ENCODE results near the gene FAM117B.
"Not testable (repeated sequence)": the region's sequence is repeated elsewhere in the genome, so short reads cannot be mapped to it uniquely, and the experiment has no call there.

The FAM117B gene

GRCh38 chr2:202639231-202639630, 4.5 kb downstream of the FAM117B start:
- DNase-seq, result no peak

DNA sequence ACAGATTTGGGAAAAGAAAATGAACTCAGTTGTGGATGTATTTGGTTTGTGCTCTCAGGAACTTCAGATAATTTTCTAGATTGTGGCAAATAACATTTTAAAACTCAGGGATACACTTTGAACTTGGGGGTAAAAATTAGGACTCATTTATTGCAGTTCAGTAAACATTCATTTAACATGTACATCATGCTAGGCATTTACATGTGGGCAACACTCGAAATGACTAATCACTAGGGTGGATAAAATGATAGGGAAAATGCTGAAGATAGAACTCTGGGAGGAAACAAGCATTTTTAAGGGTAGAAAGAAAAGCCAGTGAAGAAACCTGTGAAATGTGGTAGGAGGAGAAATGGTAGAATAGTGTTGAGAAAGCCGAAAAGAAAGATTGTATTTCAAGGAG, 7.8 kb downstream of the FAM117B start:
- DNase-seq, result no peak

DNA sequence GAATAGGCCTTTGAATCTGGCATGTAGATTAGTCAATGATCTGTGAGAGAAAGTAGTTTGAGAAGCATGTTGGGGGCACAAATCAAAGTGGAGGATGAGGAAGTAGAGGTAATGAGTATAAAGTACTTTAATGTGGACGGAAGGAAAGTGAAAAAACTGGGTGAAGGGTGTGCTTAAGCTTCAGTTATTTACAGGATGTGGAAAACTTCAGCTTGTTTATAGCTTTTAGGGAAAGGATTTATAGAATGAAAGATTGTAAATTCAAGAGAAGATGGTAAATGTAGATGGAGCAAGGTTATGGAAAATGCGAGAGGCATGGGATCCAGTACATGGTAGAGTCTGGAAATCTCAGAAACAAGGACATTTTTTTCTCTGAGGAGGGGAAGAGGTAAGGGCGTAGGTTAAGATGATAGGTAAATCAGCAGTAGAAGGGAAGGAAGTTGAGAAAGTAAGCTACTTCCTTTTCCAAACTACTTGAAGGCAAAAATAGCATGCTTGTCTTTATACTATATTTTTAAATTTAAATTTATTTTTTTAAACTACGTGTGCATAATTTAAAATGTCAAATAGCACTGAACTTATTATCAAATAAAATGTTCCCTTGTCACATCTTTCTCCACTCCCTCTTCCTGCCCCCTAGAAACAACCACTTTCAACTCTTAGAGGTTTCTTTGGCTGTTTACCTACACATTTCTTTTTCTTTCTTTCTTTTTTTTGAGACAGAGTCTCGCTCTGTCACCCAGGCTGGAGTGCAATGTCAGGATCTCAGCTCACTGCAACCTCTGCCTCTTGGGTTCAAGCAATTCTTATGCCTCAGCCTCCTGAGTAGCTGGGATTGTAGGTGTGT, 8.5 kb downstream of the FAM117B start:
- no peak for DNase-seq

GRCh38 chr2:202652119-202652518, 17.4 kb downstream of the FAM117B start:
- DNase-seq, result no peak

GRCh38 chr2:202653890-202654289, 19.1 kb downstream of the FAM117B start:
- no peak for DNase-seq

GRCh38 chr2:202657876-202658275, 23.1 kb downstream of the FAM117B start:
- no peak for DNase-seq

- no peak for DNase-seq
These were observed 26.0 kb downstream of the FAM117B start for GRCh38 chr2:202660796-202661195.

DNA sequence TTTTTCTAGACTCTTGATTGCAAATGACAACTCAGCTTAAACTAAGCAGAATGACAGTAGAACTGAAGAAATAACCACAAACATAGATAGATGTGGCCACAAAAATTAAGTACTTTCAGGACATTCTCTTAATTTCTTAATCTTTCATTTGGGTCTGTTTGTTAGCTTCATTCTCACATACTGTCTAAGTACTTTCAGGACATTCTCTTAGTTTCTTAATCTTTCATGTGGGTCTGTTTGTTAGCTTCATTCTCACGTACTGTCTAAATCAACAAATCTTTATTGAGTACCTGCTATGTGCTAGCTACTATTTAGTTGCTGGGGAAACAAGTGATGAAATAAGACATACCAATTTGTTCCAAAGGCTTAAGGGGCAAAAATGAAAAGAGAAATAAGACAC, 35.1 kb downstream of the FAM117B start:
- DNase-seq, result no peak

- no peak for DNase-seq
These were observed 36.7 kb downstream of the FAM117B start for GRCh38 chr2:202671317-202672035.

- not testable (repeated sequence) for DNase-seq
These were observed 40.3 kb downstream of the FAM117B start for GRCh38 chr2:202675097-202675496.

DNA sequence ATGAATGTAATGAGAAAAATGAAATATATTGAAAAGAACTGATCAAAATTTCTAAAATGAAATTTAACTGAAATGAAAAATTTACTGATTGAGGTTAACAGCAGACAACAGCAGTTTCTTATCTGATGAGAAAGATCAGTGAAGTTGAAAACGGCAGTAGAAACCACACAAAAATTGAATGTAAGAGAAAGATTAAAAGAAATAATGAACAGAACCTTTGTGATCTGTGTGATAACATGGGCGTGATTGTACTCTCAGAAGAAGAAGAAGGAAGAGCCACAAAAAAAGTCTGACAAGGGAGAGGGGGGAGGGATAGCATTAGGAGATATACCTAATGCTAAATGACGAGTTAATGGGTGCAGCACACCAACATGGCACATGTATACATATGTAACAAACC, 45.2 kb downstream of the FAM117B start:
- DNase-seq, result no peak

DNA sequence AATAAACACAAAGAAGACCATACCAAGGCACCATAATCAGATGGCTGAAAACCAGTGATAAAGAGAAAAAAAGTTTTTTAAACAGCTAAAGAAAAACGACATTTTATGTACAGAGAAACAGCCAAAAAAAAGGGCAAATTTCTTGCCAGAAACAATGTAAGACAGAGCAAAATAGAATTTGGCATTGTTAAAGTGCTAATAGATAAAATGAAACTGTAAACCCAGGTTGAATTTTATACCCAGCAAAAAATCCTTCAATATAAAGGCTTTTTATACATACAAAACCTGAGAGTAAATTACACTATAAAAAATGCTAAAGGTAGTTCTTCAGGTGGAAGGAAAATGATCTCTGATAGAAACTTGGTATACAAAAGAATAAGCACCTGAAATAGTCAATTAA, 45.7 kb downstream of the FAM117B start:
- DNase-seq, result no peak

GRCh38 chr2:202681688-202682205, 47.0 kb downstream of the FAM117B start:
- no peak for DNase-seq

GRCh38 chr2:202682274-202682673, 47.5 kb downstream of the FAM117B start:
- DNase-seq, result no peak

DNA sequence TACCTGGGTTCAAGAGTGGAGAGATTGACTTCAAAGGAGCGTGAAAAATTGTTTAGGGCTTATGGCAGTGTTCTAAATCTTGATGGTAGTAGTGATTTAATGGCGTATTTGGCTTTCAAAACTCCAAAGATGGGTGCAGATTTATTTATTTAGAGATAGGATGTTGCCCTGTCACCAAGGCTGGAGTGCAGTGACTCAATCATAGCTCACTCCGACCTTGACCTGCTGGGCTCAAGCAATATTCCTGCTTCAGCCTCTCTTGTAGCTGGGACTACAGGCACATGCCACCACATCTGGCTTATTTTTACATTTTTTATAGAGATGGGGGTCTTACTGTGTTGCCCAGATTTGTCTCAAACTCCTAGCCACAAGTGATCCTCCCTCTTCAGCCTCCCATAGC, 52.5 kb downstream of the FAM117B start:
- DNase-seq, result no peak

DNA sequence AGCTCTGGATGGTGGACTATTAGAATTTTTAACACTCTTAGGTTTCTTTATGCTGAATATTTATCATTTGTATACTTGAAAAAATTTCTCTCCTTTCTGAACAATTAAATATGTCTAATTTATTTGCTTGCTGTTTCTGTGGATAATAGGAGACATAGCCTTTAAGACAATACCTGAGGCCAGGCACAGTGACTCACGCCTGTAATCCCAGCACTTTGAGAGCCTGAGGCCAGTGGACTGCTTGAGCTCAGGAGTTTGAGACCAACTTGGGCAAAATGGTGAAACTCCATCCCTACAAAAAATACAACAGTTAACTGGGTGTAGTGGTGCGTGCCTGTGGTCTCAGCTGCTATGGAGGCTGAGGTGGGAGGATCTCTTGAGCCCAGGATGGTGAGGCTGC, 54.7 kb downstream of the FAM117B start:
- no peak for DNase-seq

DNA sequence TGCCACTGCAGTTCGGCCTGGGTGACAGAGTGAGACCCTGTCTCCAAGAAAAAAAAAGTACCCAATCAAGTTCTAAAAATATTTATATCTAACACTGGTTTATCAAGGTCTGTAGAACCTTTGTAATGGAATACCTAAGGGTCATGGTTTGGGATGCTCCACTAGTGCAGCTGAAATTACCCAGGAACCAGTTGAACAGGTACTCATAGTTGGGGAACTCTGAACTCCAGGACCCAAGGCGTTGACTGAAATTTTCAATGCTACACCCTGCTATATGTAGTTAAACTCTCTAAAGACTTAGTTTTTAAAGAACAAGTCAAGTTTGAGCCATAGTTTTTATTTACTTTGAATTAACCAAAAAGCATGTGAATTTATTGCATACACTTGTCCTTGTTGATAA, 55.1 kb downstream of the FAM117B start:
- DNase-seq, result no peak

DNA sequence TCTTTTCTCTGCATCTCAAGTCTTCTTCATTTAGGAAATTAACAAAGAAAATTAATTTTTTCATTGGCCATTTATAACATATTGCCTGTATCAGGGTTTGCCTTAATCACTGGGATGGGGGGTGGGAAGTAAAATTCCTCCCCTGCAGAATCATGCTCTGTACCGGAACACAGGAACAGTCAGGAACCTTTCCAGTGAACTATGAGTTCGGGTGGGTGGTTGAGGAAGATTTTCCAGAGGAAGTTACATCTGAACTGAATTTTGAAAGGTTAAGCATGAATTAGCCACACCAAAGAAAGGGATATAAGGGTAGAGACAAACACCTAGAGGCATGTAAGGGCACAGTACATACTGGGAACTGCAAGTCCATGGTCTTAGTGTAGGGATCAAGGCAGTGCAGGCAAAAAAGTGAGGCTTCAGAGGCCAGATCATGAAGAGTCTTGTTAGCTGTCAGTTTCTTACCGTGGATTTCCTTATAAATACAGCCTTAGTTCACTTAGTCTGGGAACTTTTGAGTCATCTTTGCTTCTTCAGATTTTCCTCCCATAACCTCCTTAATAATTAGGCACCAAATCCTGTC, 55.6 kb downstream of the FAM117B start:
- DNase-seq, result no peak

GRCh38 chr2:202693503-202693902, 58.7 kb downstream of the FAM117B start:
- no peak for DNase-seq

- no peak for DNase-seq
These were observed 60.4 kb downstream of the FAM117B start for GRCh38 chr2:202695166-202695565.

DNA sequence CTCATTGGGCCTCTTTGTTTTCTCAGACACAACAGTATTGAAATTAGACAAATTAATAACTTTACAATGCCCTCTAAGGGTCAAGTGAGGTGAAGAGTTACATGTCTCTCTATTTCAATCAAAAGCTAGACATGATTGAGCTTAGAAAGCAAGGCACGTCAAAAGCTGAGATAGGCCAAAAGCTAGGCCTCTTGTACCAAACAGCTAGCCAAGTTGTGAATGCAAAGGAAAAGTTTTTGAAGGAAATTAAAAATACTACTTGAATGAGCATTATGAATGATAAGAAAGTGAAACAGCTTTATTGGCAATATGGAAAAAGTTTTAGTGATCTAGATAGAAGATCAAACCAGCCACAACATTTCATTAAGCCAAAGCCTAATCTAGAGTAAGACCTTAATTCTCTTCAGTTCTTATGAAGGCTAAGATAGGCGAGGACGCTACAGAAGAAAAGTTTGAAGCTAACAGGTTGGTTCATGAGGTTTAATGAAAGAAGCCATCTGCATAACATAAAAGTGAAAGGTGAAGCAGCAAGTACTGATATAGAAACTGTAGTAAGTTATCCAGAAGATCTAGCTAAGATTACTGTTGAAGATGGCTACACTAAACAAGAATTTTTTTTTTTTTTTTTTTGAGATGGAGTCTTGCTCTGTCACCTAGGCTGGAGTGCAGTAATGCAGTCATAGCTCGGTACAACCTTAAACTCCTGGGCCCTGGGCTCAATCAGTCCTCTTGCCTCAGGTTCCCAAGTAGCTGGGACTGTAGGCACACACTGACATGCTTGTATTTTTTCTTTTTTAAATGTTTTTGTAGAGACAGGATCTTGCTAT, 65.5 kb downstream of the FAM117B start:
- DNase-seq, result no peak

GRCh38 chr2:202703091-202703490, 68.3 kb downstream of the FAM117B start:
- no peak for DNase-seq

GRCh38 chr2:202704248-202704647, 69.5 kb downstream of the FAM117B start:
- DNase-seq, result no peak
